ENCODE results near the gene RPL41. TPM values are rescaled to one million over a fixed set of nuclear protein-coding genes. Genes with fewer than 3 reads are reported as not detected.
"Not testable (repeated sequence)": the region's sequence is repeated elsewhere in the genome, so short reads cannot be mapped to it uniquely, and the experiment has no call there.

The RPL41 gene
- total RNA-seq, 1 experiment from 2014 or later, result 5,114 TPM

- DNase-seq (ENCODE audit: extremely low read depth, low read depth), result no peak
Measured at GRCh38 chr12:56102683-56103065, 13.8 kb upstream of the RPL41 start.

- no peak for DNase-seq (ENCODE audit: extremely low read depth, low read depth)
Measured at GRCh38 chr12:56103066-56103711, 13.2 kb upstream of the RPL41 start.

- no peak for DNase-seq (ENCODE audit: extremely low read depth, low read depth)
Measured at GRCh38 chr12:56103823-56104108, 12.7 kb upstream of the RPL41 start.

- peak; percentile 98 for DNase-seq (ENCODE audit: extremely low read depth, low read depth)
Measured at GRCh38 chr12:56104109-56104814, 12.2 kb upstream of the RPL41 start, which contains the start of gene PA2G4. TSS of gene PA2G4 (plus strand) at chr12:56104559. CDS start at chr12:56104738, 179 bp downstream.

- no peak for DNase-seq (ENCODE audit: extremely low read depth, low read depth)
Measured at GRCh38 chr12:56104815-56105608, 11.4 kb upstream of the RPL41 start.

GRCh38 chr12:56105609-56105902 is 10.9 kb upstream of the RPL41 start:
- DNase-seq (ENCODE audit: extremely low read depth, low read depth), result no peak

GRCh38 chr12:56107242-56107641 is 9.2 kb upstream of the RPL41 start:
- no peak for DNase-seq (ENCODE audit: extremely low read depth, low read depth)

GRCh38 chr12:56110571-56110970 is 5.9 kb upstream of the RPL41 start:
- DNase-seq (ENCODE audit: extremely low read depth, low read depth), result no peak

- DNase-seq (ENCODE audit: extremely low read depth, low read depth), result no peak
Measured at GRCh38 chr12:56114084-56114483, 2.3 kb upstream of the RPL41 start.

GRCh38 chr12:56115329-56115728 is 1.1 kb upstream of the RPL41 start:
- DNase-seq (ENCODE audit: extremely low read depth, low read depth), result no peak

- not testable (repeated sequence) for DNase-seq (ENCODE audit: extremely low read depth, low read depth)
Measured at GRCh38 chr12:56117082-56117706, 761 bp downstream of the RPL41 start.

- DNase-seq (ENCODE audit: extremely low read depth, low read depth), result peak; percentile 99
Measured at GRCh38 chr12:56117778-56118687, 1.6 kb downstream of the RPL41 start, which contains the start of gene ZC3H10. TSS of gene ZC3H10 (plus strand) at chr12:56118266. CDS start at chr12:56120563, 2,297 bp downstream.

GRCh38 chr12:56118688-56119357 is 2.4 kb downstream of the RPL41 start:
- DNase-seq (ENCODE audit: extremely low read depth, low read depth), result no peak

- peak; percentile 87 for DNase-seq (ENCODE audit: extremely low read depth, low read depth)
Measured at GRCh38 chr12:56119361-56119796, 2.9 kb downstream of the RPL41 start.

GRCh38 chr12:56120158-56120846 is 3.9 kb downstream of the RPL41 start:
- no peak for DNase-seq (ENCODE audit: extremely low read depth, low read depth)

- DNase-seq (ENCODE audit: extremely low read depth, low read depth), result no peak
Measured at GRCh38 chr12:56121204-56121870, 4.9 kb downstream of the RPL41 start.

GRCh38 chr12:56122637-56123036 is 6.2 kb downstream of the RPL41 start:
- DNase-seq (ENCODE audit: extremely low read depth, low read depth), result no peak

- DNase-seq (ENCODE audit: extremely low read depth, low read depth), result no peak
Measured at GRCh38 chr12:56124133-56124532, 7.7 kb downstream of the RPL41 start.

Measured in NCI-H460 (cell line).